Adrenal gland (tissue), 12 donors: ENCODE measurements around the gene NR1H4. TPM values are rescaled to one million over a fixed set of nuclear protein-coding genes. Genes with fewer than 3 reads are reported as not detected.

Experiments used
- DNase-seq, 7 donors: peaks; one replicate each; pipeline ENCODE4 v3.0.0-alpha.2; 2019 to 2020
- H3K27ac ChIP-seq, 5 donors: fragments of 200-600 bp; sonication (generic) in 4 of 5; 1 replicate in 3 of 5; 2 replicates in 2 of 5; pipeline versions ENCODE4 v1.5.1 to v1.8.0; 2016 to 2020; ENCODE audit warnings: mild to moderate bottlenecking in 1 of 5
- H3K27me3 ChIP-seq: fragments of 200-600 bp; 2 replicates; pipeline ENCODE4 v1.8.0; 2021
- H3K36me3 ChIP-seq, 2 donors: fragments of 200-600 bp; replicated peaks in 1 of 2; 1 replicate in 1 of 2; 2 replicates in 1 of 2; pipeline versions ENCODE4 v1.5.1 to v1.8.0; 2018 to 2022
- H3K4me1 ChIP-seq, 2 donors: fragments of 200-600 bp; replicated peaks in 1 of 2; 1 replicate in 1 of 2; 2 replicates in 1 of 2; pipeline versions ENCODE4 v1.5.1 to v1.8.0; 2018 to 2021
- H3K4me3 ChIP-seq, 4 donors: fragments of 200-600 bp; sonication (generic) in 3 of 4; one replicate each; pipeline ENCODE4 v1.5.1; 2016 to 2018
- H3K9me3 ChIP-seq, 3 donors: fragments of 200-600 bp; sonication (generic) in 1 of 3; replicated peaks in 1 of 3; 1 replicate in 2 of 3; 2 replicates in 1 of 3; pipeline versions ENCODE4 v1.5.1 to v1.8.0; 2016 to 2021
- POLR2A ChIP-seq, 2 donors: fragments of 450-650 bp; IDR thresholded peaks; one replicate each; pipeline ENCODE4 v1.6.1; 2017; ENCODE audit warnings: antibody characterized with exemption in 2 of 2, mild to moderate bottlenecking in 2 of 2, moderate library complexity in 1 of 2
- WGBS, 4 donors: extraction: QIAGEN DNeasy Blood & Tissue Kit in 2 of 4; methylation state at CpG; one replicate each; pipeline versions ENCODE4 v1.1.5 to v1.1.7; 2013 to 2017; 5-methylcytosine and 5-hydroxymethylcytosine counted together
- intact Hi-C, 2 donors: fragments of 100-400 bp; cut with DNase I; formaldehyde crosslinking; loops; one replicate each; pipeline versions ENCODE4 v1.14.1 to v1.15.0; 2022 to 2023
- polyA plus RNA-seq, 3 donors: library from polyadenylated mRNA; stranded (reverse); fragments of 200-250 nt in 2 of 3; fragments of 350-450 nt in 1 of 3; fragmentation: Illumina TruSeq in 1 of 3; extraction: RNeasy Lipid Tissue Mini Kit (QIAGEN cat#74804) in 1 of 3; gene quantifications; one replicate each; pipeline ENCODE4 v1.2.3, GENCODE V29; 2013 to 2014
- total RNA-seq, 9 donors: library from RNA; depleted of rRNA in 4 of 9; stranded (reverse); fragments of >200 nt in 4 of 9; fragments of 120-200 nt in 1 of 9; fragmentation: NEBNext Ultra II Directional in 1 of 9; extraction: Animal tissue kit (Norgen Biotek cat#: 25700) in 1 of 9; gene quantifications; one replicate each; pipeline versions ENCODE4 v1.1.0 to v1.2.4, GENCODE V29; 2013 to 2023
- TF ChIP-seq, protein P1 (sequence below), 6 experiments: fragments of 450-650 bp in 4 of 6; fragments of 200-600 bp in 2 of 6; sonication (generic) in 1 of 6; IDR thresholded peaks; 1 replicate in 5 of 6; 2 replicates in 1 of 6; pipeline versions ENCODE4 v1.5.1 to v1.8.0; 2016 to 2021; ENCODE audit warnings: antibody characterized with exemption in 6 of 6, mild to moderate bottlenecking in 2 of 6, moderate library complexity in 1 of 6
- donor health status: healthy with polysubstance abuse.
- donor health status: Bipolar disorder and iron deficiency.
- donor health status: DM: yes; HTN: yes; CAD: no.
- donor health status: DM: no; HTN: no; CAD: no.
- donor health status: DM: no; HTN: no; CAD: no.
- donor health status: DM: yes; HTN: yes; CAD: no.

The NR1H4 gene
- total and polyA plus RNA-seq, 12 donors: 17.2 to 66.9 (median 41.0) TPM

DNA sequence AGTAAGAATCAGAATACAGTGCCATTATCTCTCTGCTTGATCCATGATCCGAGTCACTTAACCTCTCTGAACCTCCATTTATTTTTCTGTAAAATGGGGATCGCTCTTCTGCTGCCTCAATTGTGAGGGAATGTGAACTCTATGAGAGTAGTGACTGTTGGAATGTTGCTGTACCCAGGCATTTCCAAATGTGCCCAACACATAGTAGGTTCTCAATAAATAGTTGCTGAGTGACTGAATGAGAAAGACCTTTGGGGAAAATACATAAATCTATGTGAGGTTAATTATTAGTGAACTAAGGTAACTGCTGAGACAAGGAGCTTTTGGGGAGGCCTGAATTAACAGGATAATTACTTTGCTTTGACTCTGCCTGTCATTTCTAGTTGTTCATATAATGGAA lies 33.9 kb upstream of the NR1H4 start:
- intact Hi-C loops: no loop called here
- Histone ChIP-seq H3K9me3 (no peaks in the 10 kb centered on the region), H3K4me3 (no peak overlapping the region), H3K27me3 (no peaks in the 10 kb centered on the region), H3K27ac (no peak overlapping the region), H3K36me3 (no peaks in the 10 kb centered on the region), H3K4me1 (no peaks in the 10 kb centered on the region)
- WGBS, 4 donors: 84 to 91% (median 86%) methylated on average over 2 of the region's 2 CpGs
- no peak for TF ChIP-seq POLR2A (IDR thresholded peaks at IDR 0.05)
- TF ChIP-seq, protein P1, sequence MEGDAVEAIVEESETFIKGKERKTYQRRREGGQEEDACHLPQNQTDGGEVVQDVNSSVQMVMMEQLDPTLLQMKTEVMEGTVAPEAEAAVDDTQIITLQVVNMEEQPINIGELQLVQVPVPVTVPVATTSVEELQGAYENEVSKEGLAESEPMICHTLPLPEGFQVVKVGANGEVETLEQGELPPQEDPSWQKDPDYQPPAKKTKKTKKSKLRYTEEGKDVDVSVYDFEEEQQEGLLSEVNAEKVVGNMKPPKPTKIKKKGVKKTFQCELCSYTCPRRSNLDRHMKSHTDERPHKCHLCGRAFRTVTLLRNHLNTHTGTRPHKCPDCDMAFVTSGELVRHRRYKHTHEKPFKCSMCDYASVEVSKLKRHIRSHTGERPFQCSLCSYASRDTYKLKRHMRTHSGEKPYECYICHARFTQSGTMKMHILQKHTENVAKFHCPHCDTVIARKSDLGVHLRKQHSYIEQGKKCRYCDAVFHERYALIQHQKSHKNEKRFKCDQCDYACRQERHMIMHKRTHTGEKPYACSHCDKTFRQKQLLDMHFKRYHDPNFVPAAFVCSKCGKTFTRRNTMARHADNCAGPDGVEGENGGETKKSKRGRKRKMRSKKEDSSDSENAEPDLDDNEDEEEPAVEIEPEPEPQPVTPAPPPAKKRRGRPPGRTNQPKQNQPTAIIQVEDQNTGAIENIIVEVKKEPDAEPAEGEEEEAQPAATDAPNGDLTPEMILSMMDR (IDR thresholded peaks at IDR 0.05): no peak
- no peak for DNase-seq

DNA sequence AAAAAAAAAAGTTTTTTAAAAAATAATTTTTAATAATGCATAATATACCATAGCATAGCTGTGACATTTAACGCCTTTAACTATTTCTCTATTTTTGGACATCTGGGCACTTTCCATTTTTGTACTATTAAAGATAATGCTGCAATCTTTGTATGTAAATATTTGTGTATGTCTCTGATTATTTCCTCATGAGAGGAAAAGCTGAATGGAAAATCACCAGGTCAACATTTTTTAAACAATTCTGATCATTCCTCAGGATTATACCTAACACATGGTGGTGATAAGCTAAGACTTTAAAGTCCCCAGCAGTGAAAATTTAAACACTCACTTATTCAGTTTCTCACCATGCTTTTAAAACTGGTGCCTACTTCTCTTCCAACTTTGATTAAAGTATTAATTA lies 31.3 kb upstream of the NR1H4 start:
- intact Hi-C loops: no loop called here
- WGBS, 4 donors: 90 to 97% (median 92%) methylated on average over 1 of the region's 1 CpG

GRCh38 chr12:100443434-100443833 lies 30.2 kb upstream of the NR1H4 start:
- 65 to 76% (median 69%) methylated on average over 1 of the region's 1 CpG for WGBS, 4 donors
- no peak overlapping the region for H3K27ac ChIP-seq
- no peak overlapping the region for H3K4me3 ChIP-seq
- H3K9me3 ChIP-seq: no peaks in the 10 kb centered on the region
- no peaks in the 10 kb centered on the region for H3K36me3 ChIP-seq
- DNase-seq: no peak
- H3K27me3 ChIP-seq: no peaks in the 10 kb centered on the region
- intact Hi-C loops: no loop called here
- H3K4me1 ChIP-seq: peaks cover 3 to 8% of the 10 kb centered on the region in 2 donors
- TF ChIP-seq POLR2A (IDR thresholded peaks at IDR 0.05): no peak
- TF ChIP-seq, protein P1 (IDR thresholded peaks at IDR 0.05): no peak

More for the DNA sequence above, 31.3 kb upstream of the NR1H4 start:
- DNase-seq: no peak
- Histone ChIP-seq H3K4me3 (no peak overlapping the region), H3K36me3 (no peaks in the 10 kb centered on the region), H3K9me3 (no peaks in the 10 kb centered on the region), H3K27ac (no peak overlapping the region), H3K27me3 (no peaks in the 10 kb centered on the region), H3K4me1 (peaks cover 0 to 3% of the 10 kb centered on the region in 2 donors)
- no peak for TF ChIP-seq POLR2A (IDR thresholded peaks at IDR 0.05)
- TF ChIP-seq, protein P1 (IDR thresholded peaks at IDR 0.05): no peak

GRCh38 chr12:100445081-100445481 lies 28.6 kb upstream of the NR1H4 start:
- H3K4me3 ChIP-seq: no peak overlapping the region
- H3K9me3 ChIP-seq: no peaks in the 10 kb centered on the region
- no peak overlapping the region for H3K27ac ChIP-seq
- peaks cover 3 to 9% of the 10 kb centered on the region in 2 donors for H3K4me1 ChIP-seq
- no peaks in the 10 kb centered on the region for H3K36me3 ChIP-seq
- WGBS, 4 donors: 63 to 74% (median 68%) methylated on average over 4 of the region's 4 CpGs
- no peak for TF ChIP-seq POLR2A (IDR thresholded peaks at IDR 0.05)
- TF ChIP-seq, protein P1 (IDR thresholded peaks at IDR 0.05): no peak
- intact Hi-C loops: no loop called here
- no peaks in the 10 kb centered on the region for H3K27me3 ChIP-seq
- DNase-seq: no peak
